NK-92 treated with Interleukin-12 subunit alpha and Interleukin-12 subunit beta, amount 100 ng/mL, for 24 hours (cell line): Measurements from ENCODE around the gene TLE4.
"Not testable (repeated sequence)": the region's sequence is repeated elsewhere in the genome, so short reads cannot be mapped to it uniquely, and the experiment has no call there.

Source experiments
- DNase-seq: peaks from one replicate; lab custom pipeline; 2025; lab: John Stamatoyannopoulos, UW

The TLE4 gene

GRCh38 chr9:79637177-79637925 is 65.6 kb downstream of the TLE4 start:
- no peak for DNase-seq

GRCh38 chr9:79638806-79639205 is 67.0 kb downstream of the TLE4 start:
- DNase-seq, result no peak

GRCh38 chr9:79639354-79639753 is 67.6 kb downstream of the TLE4 start:
- DNase-seq, result no peak

- not testable (repeated sequence) for DNase-seq
Measured at GRCh38 chr9:79640067-79640466, 68.3 kb downstream of the TLE4 start.

- no peak for DNase-seq
Measured at GRCh38 chr9:79641070-79641469, 69.3 kb downstream of the TLE4 start.

- no peak for DNase-seq
Measured at GRCh38 chr9:79642671-79643070, 70.9 kb downstream of the TLE4 start.

- no peak for DNase-seq
Measured at GRCh38 chr9:79644048-79644447, 72.3 kb downstream of the TLE4 start.

- no peak for DNase-seq
Measured at GRCh38 chr9:79644601-79645000, 72.8 kb downstream of the TLE4 start.

GRCh38 chr9:79645110-79645509 is 73.3 kb downstream of the TLE4 start:
- no peak for DNase-seq

GRCh38 chr9:79646096-79646495 is 74.3 kb downstream of the TLE4 start:
- DNase-seq, result no peak

- no peak for DNase-seq
Measured at GRCh38 chr9:79651251-79651795, 79.6 kb downstream of the TLE4 start.

GRCh38 chr9:79652598-79652997 is 80.8 kb downstream of the TLE4 start:
- DNase-seq, result no peak

GRCh38 chr9:79654591-79655382 is 83.0 kb downstream of the TLE4 start:
- not testable (repeated sequence) for DNase-seq

- no peak for DNase-seq
Measured at GRCh38 chr9:79655551-79655950, 83.8 kb downstream of the TLE4 start.

- no peak for DNase-seq
Measured at GRCh38 chr9:79656169-79656568, 84.4 kb downstream of the TLE4 start.

GRCh38 chr9:79657891-79658290 is 86.1 kb downstream of the TLE4 start:
- DNase-seq, result no peak

- DNase-seq, result no peak
Measured at GRCh38 chr9:79658926-79659325, 87.2 kb downstream of the TLE4 start.

GRCh38 chr9:79660615-79661014 is 88.8 kb downstream of the TLE4 start:
- DNase-seq, result no peak

- DNase-seq, result no peak
Measured at GRCh38 chr9:79661279-79661678, 89.5 kb downstream of the TLE4 start.

- DNase-seq, result no peak
Measured at GRCh38 chr9:79661886-79662536, 90.2 kb downstream of the TLE4 start.

GRCh38 chr9:79662537-79662956 is 90.8 kb downstream of the TLE4 start:
- no peak for DNase-seq

- DNase-seq, result no peak
Measured at GRCh38 chr9:79663300-79663699, 91.5 kb downstream of the TLE4 start.

- DNase-seq, result no peak
Measured at GRCh38 chr9:79663878-79664277, 92.1 kb downstream of the TLE4 start.
